Neuronal stem cell (in vitro differentiated cells): ENCODE measurements around the gene SLC22A7. TPM values are rescaled to one million over a fixed set of nuclear protein-coding genes. Genes with fewer than 3 reads are reported as not detected.

Experiments
- DNase-seq: peaks from one replicate; pipeline ENCODE4 v3.0.0-alpha.2; 2013; ENCODE audit warnings: low spot score
- H2AFZ ChIP-seq: one replicate; pipeline ENCODE4 v1.6.1; 2013; ENCODE audit warnings: mild to moderate bottlenecking, low read length, inconsistent platforms
- H2AK5ac ChIP-seq: 2 replicates; pipeline ENCODE4 v1.6.1; 2013; ENCODE audit warnings: low read depth, mild to moderate bottlenecking, inconsistent platforms, low read length, moderate library complexity, mixed read lengths
- H2BK120ac ChIP-seq: 2 replicates; pipeline ENCODE4 v1.6.1; 2013; ENCODE audit warnings: low read depth, mild to moderate bottlenecking, inconsistent platforms, low read length, moderate library complexity, mixed read lengths
- H2BK12ac ChIP-seq: one replicate; pipeline ENCODE4 v1.6.1; 2013; ENCODE audit warnings: low read length, inconsistent platforms
- H2BK15ac ChIP-seq: 2 replicates; pipeline ENCODE4 v1.6.1; 2013; ENCODE audit warnings: mild to moderate bottlenecking, low read length, inconsistent platforms, mixed read lengths
- H2BK5ac ChIP-seq: one replicate; pipeline ENCODE4 v1.6.1; 2013; ENCODE audit warnings: inconsistent platforms, mild to moderate bottlenecking, low read length, moderate library complexity
- H3K14ac ChIP-seq: one replicate; pipeline ENCODE4 v1.6.1; 2013; ENCODE audit warnings: low read length, inconsistent platforms
- H3K18ac ChIP-seq: 2 replicates; pipeline ENCODE4 v1.6.1; 2013; ENCODE audit warnings: low read length, inconsistent platforms
- H3K23ac ChIP-seq: 2 replicates; pipeline ENCODE4 v1.6.1; 2013; ENCODE audit warnings: low read depth, mild to moderate bottlenecking, mixed read lengths, low read length, inconsistent platforms; ENCODE audit not compliant: poor library complexity
- H3K27ac ChIP-seq: replicated peaks from 3 replicates; pipeline ENCODE4 v1.5.1; 2013; ENCODE audit warnings: low read length, inconsistent platforms
- H3K27me3 ChIP-seq, 3 experiments: 2 replicates each; pipeline ENCODE4 v1.6.1; 2013; ENCODE audit warnings: low read length in 3 of 3, mild to moderate bottlenecking in 2 of 3, inconsistent platforms in 1 of 3, low read depth in 1 of 3, mixed read lengths in 1 of 3, moderate library complexity in 1 of 3; ENCODE audit not compliant: control insufficient read depth in 3 of 3, insufficient read depth in 3 of 3
- H3K36me3 ChIP-seq, 2 donors: replicated peaks in 1 of 2; 2 replicates each; pipeline ENCODE4 v1.6.1; 2013; ENCODE audit warnings: low read length in 2 of 2; ENCODE audit not compliant: control insufficient read depth in 2 of 2, insufficient read depth in 2 of 2
- H3K4ac ChIP-seq: 2 replicates; pipeline ENCODE4 v1.6.1; 2013; ENCODE audit warnings: inconsistent platforms, mild to moderate bottlenecking, low read length, moderate library complexity
- H3K4me1 ChIP-seq, 2 donors: 1 replicate in 1 of 2; 2 replicates in 1 of 2; pipeline ENCODE4 v1.6.1; 2013; ENCODE audit warnings: low read length in 2 of 2, low read depth in 1 of 2; ENCODE audit not compliant: control insufficient read depth in 2 of 2, insufficient read depth in 1 of 2
- H3K4me2 ChIP-seq: one replicate; pipeline ENCODE4 v1.6.1; 2013; ENCODE audit warnings: mild to moderate bottlenecking, low read length, inconsistent platforms; ENCODE audit not compliant: insufficient read depth, poor library complexity, severe bottlenecking
- H3K4me3 ChIP-seq, 2 donors: 2 replicates each; pipeline ENCODE4 v1.5.1; 2013; ENCODE audit warnings: low read length in 2 of 2, mild to moderate bottlenecking in 2 of 2, inconsistent platforms in 1 of 2, moderate library complexity in 1 of 2
- H3K79me1 ChIP-seq: one replicate; pipeline ENCODE4 v1.6.1; 2013; ENCODE audit warnings: low read depth, mild to moderate bottlenecking, inconsistent platforms, low read length, moderate library complexity
- H3K9ac ChIP-seq: one replicate; pipeline ENCODE4 v1.6.1; 2013; ENCODE audit warnings: mild to moderate bottlenecking, low read depth, low read length, inconsistent platforms; ENCODE audit not compliant: poor library complexity
- H3K9me3 ChIP-seq, 2 donors: replicated peaks in 1 of 2; 2 replicates each; pipeline versions ENCODE3 to v1.6.1; 2013; ENCODE audit warnings: low read length in 2 of 2, mild to moderate bottlenecking in 2 of 2, inconsistent platforms in 1 of 2, low read depth in 1 of 2, mixed read lengths in 1 of 2, moderate library complexity in 1 of 2; ENCODE audit not compliant: control insufficient read depth in 2 of 2, insufficient read depth in 1 of 2
- H4K8ac ChIP-seq: one replicate; pipeline ENCODE4 v1.6.1; 2013; ENCODE audit warnings: low read depth, mild to moderate bottlenecking, inconsistent platforms, low read length, moderate library complexity
- H4K91ac ChIP-seq: one replicate; pipeline ENCODE4 v1.6.1; 2013; ENCODE audit warnings: low read length, low read depth, mild to moderate bottlenecking, inconsistent platforms; ENCODE audit not compliant: poor library complexity
- WGBS, 2 donors: extraction: QIAGEN DNeasy Blood & Tissue Kit; methylation state at CpG; one replicate each; pipeline ENCODE4 v1.1.7; 2013; ENCODE audit warnings: missing lambda C conversion rate in 2 of 2, mixed read lengths in 1 of 2; ENCODE audit not compliant: insufficient read length in 2 of 2, insufficient replicate concordance in 1 of 2; ENCODE audit errors: extremely low coverage in 2 of 2; 5-methylcytosine and 5-hydroxymethylcytosine counted together
- polyA plus RNA-seq, 2 experiments: library from polyadenylated mRNA; stranded (reverse); fragments of 200-250 nt; gene quantifications; one replicate each; pipeline ENCODE4 v1.2.3, GENCODE V29; 2013

SLC22A7 gene, protein sequence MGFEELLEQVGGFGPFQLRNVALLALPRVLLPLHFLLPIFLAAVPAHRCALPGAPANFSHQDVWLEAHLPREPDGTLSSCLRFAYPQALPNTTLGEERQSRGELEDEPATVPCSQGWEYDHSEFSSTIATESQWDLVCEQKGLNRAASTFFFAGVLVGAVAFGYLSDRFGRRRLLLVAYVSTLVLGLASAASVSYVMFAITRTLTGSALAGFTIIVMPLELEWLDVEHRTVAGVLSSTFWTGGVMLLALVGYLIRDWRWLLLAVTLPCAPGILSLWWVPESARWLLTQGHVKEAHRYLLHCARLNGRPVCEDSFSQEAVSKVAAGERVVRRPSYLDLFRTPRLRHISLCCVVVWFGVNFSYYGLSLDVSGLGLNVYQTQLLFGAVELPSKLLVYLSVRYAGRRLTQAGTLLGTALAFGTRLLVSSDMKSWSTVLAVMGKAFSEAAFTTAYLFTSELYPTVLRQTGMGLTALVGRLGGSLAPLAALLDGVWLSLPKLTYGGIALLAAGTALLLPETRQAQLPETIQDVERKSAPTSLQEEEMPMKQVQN
- polyA plus RNA-seq (2013, experiment 1 of 2) = 0.01 TPM
- polyA plus RNA-seq (2013, experiment 2 of 2) = not detected

DNA sequence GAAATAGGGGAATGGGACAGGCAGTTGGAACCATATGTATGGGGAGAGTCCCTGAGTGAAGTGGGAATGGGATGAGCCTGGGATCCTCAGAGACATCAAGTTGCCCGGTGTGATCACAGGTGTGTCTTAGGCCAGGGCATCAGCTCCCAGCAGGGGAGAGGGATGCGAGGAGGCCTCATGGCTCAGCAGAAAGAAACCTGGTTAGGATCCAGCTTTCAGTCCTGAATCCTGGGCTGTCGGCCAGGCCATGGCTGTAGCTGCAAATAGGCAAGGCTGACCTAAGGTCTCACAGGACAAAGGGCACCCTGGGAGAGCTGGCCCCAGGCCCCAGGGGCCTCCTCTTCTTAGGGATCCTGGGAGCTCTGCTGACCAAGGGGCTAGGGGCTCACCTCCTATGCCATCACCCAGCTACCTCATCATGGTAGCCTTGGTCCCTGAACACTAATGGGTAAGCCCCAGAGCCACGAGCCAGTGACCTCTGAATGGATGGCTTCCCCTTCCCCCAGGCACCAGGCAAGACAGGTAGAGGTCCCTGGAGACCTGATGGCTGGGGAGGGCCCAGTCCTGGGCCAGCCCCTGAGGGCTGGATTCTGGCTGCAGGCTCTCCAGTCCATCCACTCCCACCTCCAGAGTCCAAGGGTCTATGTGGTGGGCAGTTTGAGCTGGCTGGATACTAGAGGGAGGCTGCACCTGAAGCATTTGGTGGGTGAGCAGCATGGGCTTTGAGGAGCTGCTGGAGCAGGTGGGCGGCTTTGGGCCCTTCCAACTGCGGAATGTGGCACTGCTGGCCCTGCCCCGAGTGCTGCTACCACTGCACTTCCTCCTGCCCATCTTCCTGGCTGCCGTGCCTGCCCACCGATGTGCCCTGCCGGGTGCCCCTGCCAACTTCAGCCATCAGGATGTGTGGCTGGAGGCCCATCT lies at the start of gene SLC22A7:
SLC22A7 (plus strand) TSS at position 617 of the 921 bp plus-strand sequence; CDS start at position 716, 99 bp downstream.
- H4K8ac ChIP-seq = no peak within 1 kb of the TSS
- WGBS, 2 donors = no CpG with 5 or more reads among the region's 10 CpGs
- peak within 1 kb of the TSS; percentile 78 for H3K23ac ChIP-seq
- H3K9me3 ChIP-seq = no peaks in the 10 kb centered on the region
- no peak within 1 kb of the TSS for H2BK5ac ChIP-seq
- no peak within 1 kb of the TSS for H3K14ac ChIP-seq
- no peak within 1 kb of the TSS for H3K9ac ChIP-seq
- H3K27ac ChIP-seq = no peak within 1 kb of the TSS
- peak within 1 kb of the TSS; percentile 47 for H2BK15ac ChIP-seq
- peak within 1 kb of the TSS; percentile 56 for H2AFZ ChIP-seq
- H3K4me2 ChIP-seq = no peak within 1 kb of the TSS
- peak within 1 kb of the TSS; percentile 77 for H3K18ac ChIP-seq
- DNase-seq = no peak
- no peaks in the 10 kb centered on the region for H3K36me3 ChIP-seq
- peaks cover 0 to 44% (median 0%) of the 10 kb centered on the region in 3 experiments for H3K27me3 ChIP-seq
- H2BK12ac ChIP-seq = peak within 1 kb of the TSS; percentile 58
- H2AK5ac ChIP-seq = peak within 1 kb of the TSS; percentile 82
- H3K4ac ChIP-seq = peak within 1 kb of the TSS; percentile 44
- H2BK120ac ChIP-seq = no peak within 1 kb of the TSS
- peaks cover 8 to 21% of the 10 kb centered on the region in 2 donors for H3K4me1 ChIP-seq
- no peaks in the 10 kb centered on the region for H3K79me1 ChIP-seq
- H4K91ac ChIP-seq = peak within 1 kb of the TSS; percentile 25
- no peak within 1 kb of the TSS for H3K4me3 ChIP-seq

DNA sequence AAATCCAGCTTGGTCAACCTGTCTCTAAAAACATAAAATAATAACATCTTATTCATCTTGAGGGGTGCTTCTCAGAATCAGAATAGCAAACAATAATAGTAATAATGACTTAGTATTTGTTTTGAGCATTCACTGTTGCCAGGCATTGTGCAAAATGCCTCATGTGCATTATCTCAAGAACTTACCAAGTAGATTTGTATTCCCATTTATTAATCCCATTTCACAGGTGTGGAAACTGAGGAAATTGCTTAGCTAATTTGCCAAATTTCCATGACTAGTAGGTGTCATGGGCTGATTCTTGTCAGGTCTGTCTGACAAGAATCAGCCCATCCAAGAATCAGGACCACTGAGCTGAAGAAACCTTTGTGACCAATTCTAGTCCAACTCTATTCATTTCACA lies 49.3 kb upstream of the SLC22A7 start:
- no peak overlapping the region for H2AK5ac ChIP-seq
- H3K18ac ChIP-seq = no peak overlapping the region
- no peak overlapping the region for H2BK12ac ChIP-seq
- no peaks in the 10 kb centered on the region for H3K9me3 ChIP-seq
- H2BK120ac ChIP-seq = no peak overlapping the region
- no peak overlapping the region for H4K91ac ChIP-seq
- H2BK5ac ChIP-seq = no peak overlapping the region
- no peak overlapping the region for H2AFZ ChIP-seq
- no peak overlapping the region for H2BK15ac ChIP-seq
- no peak overlapping the region for H4K8ac ChIP-seq
- H3K9ac ChIP-seq = no peak overlapping the region
- no peak overlapping the region for H3K4me3 ChIP-seq
- H3K36me3 ChIP-seq = no peaks in the 10 kb centered on the region
- peaks cover 11 to 20% of the 10 kb centered on the region in 2 donors for H3K4me1 ChIP-seq
- no peak overlapping the region for H3K23ac ChIP-seq
- DNase-seq = no peak
- H3K4ac ChIP-seq = no peak overlapping the region
- no peak overlapping the region for H3K4me2 ChIP-seq
- H3K27me3 ChIP-seq = peaks cover 2 to 16% (median 12%) of the 10 kb centered on the region in 3 experiments
- no peaks in the 10 kb centered on the region for H3K79me1 ChIP-seq
- no peak overlapping the region for H3K27ac ChIP-seq
- no peak overlapping the region for H3K14ac ChIP-seq

DNA sequence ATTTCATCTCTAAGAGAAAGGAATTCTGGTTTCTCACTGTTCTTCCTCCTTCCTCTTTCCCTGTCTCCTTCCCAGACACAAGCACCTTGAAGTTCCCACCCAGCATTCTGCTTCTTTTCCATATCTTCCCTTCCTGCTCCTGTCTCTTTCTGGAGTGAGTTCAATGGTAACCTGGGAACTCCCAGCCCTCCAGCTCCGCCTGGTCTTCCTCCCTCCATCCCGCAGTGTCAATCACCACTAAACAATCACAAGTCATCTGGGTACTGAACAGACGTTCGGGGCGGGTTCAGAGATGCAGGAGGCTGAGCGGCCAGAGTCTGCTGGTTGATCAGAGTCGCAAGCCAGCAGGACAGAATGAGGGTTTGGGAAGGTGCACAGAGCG lies 47.1 kb upstream of the SLC22A7 start:
- no CpG with 5 or more reads among the region's 8 CpGs for WGBS, 2 donors
- Histone ChIP-seq H3K9ac (no peak overlapping the region), H3K23ac (no peak overlapping the region), H2BK12ac (no peak overlapping the region), H2BK120ac (no peak overlapping the region), H3K27ac (no peak overlapping the region), H3K36me3 (peaks cover 0 to 6% of the 10 kb centered on the region in 2 donors), H3K4me1 (peaks cover 10 to 19% of the 10 kb centered on the region in 2 donors), H2AK5ac (no peak overlapping the region), H2AFZ (peak overlapping the region; percentile 47), H3K27me3 (no peaks in the 10 kb centered on the region), H3K4ac (no peak overlapping the region), H3K4me3 (no peak overlapping the region), H4K8ac (no peak overlapping the region), H2BK15ac (no peak overlapping the region), H3K79me1 (no peaks in the 10 kb centered on the region), H3K14ac (no peak overlapping the region), H3K9me3 (no peaks in the 10 kb centered on the region), H3K4me2 (no peak overlapping the region), H3K18ac (no peak overlapping the region), H2BK5ac (no peak overlapping the region), H4K91ac (no peak overlapping the region)
- no peak for DNase-seq
